Central memory CD8-positive, alpha-beta T cell (primary cell): ENCODE data around the gene NEDD8.

ENCODE experiments used
- ATAC-seq: fragments of 150-1000 bp; cut with Tn5 transposase; replicated peaks from 2 replicates; pipeline ENCODE4 v1.10.0; 2022; ENCODE audit warnings: mild to moderate bottlenecking, moderate FRiP score, moderate number of reproducible peaks; ENCODE audit not compliant: poor library complexity, severe bottlenecking; ENCODE audit errors: extremely low read depth
- DNase-seq, 2 donors: peaks; one replicate each; pipeline ENCODE4 v3.0.0; 2021; ENCODE audit warnings: low spot score in 2 of 2
- H3K27ac Mint-ChIP-seq: one replicate; pipeline ENCODE4 v1.8.0; 2022; ENCODE audit warnings: low read depth, mild to moderate bottlenecking, moderate library complexity, mixed read lengths
- H3K27me3 Mint-ChIP-seq: one replicate; pipeline ENCODE4 v1.8.0; 2022; ENCODE audit warnings: mixed read lengths
- H3K36me3 Mint-ChIP-seq: one replicate; pipeline ENCODE4 v1.8.0; 2022; ENCODE audit warnings: mild to moderate bottlenecking, moderate library complexity, mixed read lengths; ENCODE audit not compliant: insufficient read depth
- H3K4me1 Mint-ChIP-seq: one replicate; pipeline ENCODE4 v1.8.0; 2022; ENCODE audit warnings: mixed read lengths
- H3K4me3 Mint-ChIP-seq: one replicate; pipeline ENCODE4 v1.8.0; 2022; ENCODE audit warnings: mild to moderate bottlenecking, moderate library complexity, mixed read lengths
- H3K9me3 Mint-ChIP-seq: one replicate; pipeline ENCODE4 v1.8.0; 2022; ENCODE audit warnings: mixed read lengths

NEDD8 gene

DNA sequence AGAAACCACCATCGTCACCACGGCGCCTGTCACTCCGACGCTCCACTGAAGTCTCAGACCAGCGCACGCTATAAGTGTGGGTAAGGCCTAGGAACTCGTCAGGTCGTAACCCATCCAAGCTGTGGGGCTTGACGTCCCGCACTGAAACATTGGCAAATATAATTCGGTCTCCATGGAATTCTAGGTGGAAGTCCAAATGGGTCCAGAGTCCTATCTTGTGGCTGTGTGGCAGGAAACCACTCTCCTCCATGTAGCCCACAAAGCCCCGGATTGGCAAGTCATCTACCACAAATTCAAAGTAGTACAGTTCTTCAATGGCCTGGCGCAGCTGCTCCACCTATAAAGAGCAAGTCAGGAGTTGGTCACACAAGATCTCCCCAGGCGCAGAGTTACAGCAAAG lies 39.2 kb downstream of the NEDD8 start:
- Mint-ChIP-seq H3K27ac (peak overlapping the region; percentile 79), H3K27me3 (no peaks in the 10 kb centered on the region), H3K9me3 (no peaks in the 10 kb centered on the region), H3K36me3 (peaks cover 40% of the 10 kb centered on the region), H3K4me3 (no peak overlapping the region), H3K4me1 (peaks cover 55% of the 10 kb centered on the region)
- no peak for ATAC-seq
- no peak for DNase-seq

DNA sequence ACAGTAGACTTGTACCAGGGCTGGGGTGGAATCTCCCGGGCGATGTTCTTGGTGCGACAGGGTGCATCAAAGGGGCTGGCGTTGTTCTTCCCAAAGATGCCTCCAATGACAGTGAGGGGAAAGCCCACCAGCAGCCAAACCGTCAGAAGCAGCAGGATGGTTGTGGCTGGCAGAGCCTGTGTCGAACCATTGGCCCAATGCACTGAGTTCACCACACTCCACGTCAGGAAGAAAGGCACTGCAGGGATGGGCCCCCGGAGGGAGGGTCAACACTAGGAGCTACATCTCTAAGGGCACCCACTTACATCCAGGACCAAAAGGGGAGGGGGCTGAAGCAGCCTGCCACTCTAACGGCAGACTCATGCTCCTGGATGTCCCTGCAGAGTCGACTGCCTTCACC lies 41.8 kb downstream of the NEDD8 start:
- DNase-seq (no peak), ATAC-seq (no peak)
- Mint-ChIP-seq H3K9me3 (no peaks in the 10 kb centered on the region), H3K4me3 (no peak overlapping the region), H3K4me1 (peaks cover 54% of the 10 kb centered on the region), H3K27me3 (no peaks in the 10 kb centered on the region), H3K27ac (no peak overlapping the region), H3K36me3 (peaks cover 26% of the 10 kb centered on the region)

DNA sequence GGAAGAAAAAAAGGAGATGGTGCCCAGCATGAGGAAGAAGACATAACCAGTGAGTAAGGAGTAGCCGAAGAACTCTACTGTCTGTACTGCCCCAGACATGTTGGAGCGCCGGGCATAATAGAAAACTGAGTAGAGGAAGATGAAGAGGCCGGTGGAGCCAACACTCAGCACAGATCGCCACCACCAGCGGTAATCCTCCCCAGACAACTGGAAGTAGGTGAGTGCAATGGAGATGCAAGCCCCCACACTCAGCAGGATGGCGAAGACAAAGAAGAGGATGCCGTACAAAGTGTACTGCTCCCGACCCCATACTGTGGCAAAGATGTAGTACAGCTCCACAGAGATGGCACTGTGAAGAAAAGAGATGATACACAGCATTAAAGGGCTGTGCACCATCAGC lies 42.7 kb downstream of the NEDD8 start:
- Mint-ChIP-seq H3K27ac (peak overlapping the region; percentile 90), H3K36me3 (peaks cover 16% of the 10 kb centered on the region), H3K4me3 (no peak overlapping the region), H3K4me1 (peaks cover 45% of the 10 kb centered on the region), H3K9me3 (no peaks in the 10 kb centered on the region), H3K27me3 (no peaks in the 10 kb centered on the region)
- no peak for ATAC-seq
- DNase-seq: no peak

DNA sequence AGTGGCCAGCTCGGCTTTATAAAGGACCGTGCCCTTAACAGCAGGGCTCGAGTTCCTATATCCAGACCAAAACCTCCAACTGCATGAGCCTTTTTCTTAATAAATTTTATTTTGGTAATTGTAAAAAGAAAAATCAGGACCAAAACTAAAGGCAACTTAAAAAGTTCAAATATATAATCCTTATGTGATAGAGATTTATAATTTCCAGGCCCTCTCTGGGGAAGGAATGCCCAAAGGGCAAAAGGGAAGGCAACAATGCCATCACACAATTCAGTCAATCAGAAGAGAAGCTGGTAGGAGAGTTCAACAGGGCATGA lies 43.1 kb downstream of the NEDD8 start:
- Mint-ChIP-seq H3K27me3 (no peaks in the 10 kb centered on the region), H3K9me3 (no peaks in the 10 kb centered on the region), H3K4me3 (peak overlapping the region; percentile 78), H3K27ac (peak overlapping the region; percentile 90), H3K4me1 (peaks cover 41% of the 10 kb centered on the region), H3K36me3 (peaks cover 13% of the 10 kb centered on the region)
- DNase-seq (no peak), ATAC-seq (no peak)

DNA sequence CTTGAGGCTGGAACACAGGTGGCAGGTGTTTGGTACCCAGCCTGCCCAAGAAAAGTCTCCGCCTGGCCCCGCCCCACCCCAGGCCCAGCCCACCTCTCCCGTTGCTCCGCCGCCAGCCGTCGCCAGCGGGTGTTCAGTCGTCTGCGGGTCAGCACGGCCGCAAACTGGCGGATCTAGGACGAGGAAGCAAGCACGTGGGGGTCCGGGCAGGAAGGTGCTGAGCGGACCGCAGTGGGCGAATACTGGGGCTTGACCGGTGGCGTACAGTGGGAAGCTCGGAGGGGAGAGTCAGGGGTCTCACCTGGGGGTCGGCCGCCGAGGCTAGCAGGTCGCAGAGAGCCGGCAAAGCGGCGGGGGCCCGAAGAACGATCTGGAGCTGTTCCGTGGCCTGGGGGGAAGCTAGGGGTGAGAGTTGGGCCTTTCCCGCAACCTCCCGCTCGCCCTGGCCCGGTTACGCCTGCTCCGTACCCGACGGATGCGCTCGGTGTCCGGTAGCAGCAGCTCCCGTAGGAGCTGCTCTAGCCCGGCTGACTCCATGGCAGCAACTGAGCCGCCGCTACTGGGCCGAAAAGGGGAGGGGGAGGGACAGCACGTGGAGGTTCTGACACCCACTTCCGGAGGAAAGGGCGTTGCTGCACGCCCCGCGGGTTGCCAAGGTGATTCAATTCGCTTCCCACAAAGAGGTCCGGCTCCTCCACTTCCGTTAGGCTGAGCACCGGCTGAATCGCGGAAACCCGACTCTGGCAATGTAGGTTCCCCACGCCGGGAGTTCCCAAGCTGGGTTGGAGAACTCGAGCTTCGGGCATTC lies 43.7 kb downstream of the NEDD8 start, which contains the start of gene IPO4:
TSS of gene IPO4 (minus strand) at position 566 of the 808 bp plus-strand sequence. CDS start at position 537, 29 bp downstream.
- Mint-ChIP-seq H3K4me3 (peak within 1 kb of the TSS; percentile 78), H3K27ac (peak within 1 kb of the TSS; percentile 90), H3K27me3 (no peaks in the 10 kb centered on the region), H3K4me1 (peaks cover 38% of the 10 kb centered on the region), H3K9me3 (no peaks in the 10 kb centered on the region), H3K36me3 (peaks cover 13% of the 10 kb centered on the region)
- DNase-seq: peak; percentile 81 to 93
- peak; percentile 95 for ATAC-seq

DNA sequence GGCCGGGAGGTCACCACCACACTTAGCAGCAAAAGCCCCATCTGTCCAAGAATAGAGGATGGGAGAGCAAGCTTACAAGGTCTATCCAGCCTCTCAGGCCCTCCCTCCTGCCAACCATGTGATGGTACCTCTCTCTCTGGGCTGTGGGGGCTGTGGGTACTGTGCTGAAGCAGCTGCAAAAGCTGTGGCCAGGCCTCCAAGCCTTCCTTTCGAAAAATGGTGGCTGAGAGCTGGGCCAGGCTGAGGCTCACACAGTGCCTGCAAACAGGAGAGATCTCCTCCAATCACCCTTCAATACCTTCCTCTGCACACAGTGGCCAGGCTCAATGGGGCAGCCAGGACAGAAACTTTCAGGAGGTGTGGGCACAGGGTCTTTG lies 44.6 kb downstream of the NEDD8 start:
- no peak for ATAC-seq
- Mint-ChIP-seq H3K4me3 (peak overlapping the region; percentile 78), H3K4me1 (peaks cover 36% of the 10 kb centered on the region), H3K27ac (peak overlapping the region; percentile 90), H3K9me3 (no peaks in the 10 kb centered on the region), H3K27me3 (no peaks in the 10 kb centered on the region), H3K36me3 (peaks cover 16% of the 10 kb centered on the region)
- DNase-seq: no peak

DNA sequence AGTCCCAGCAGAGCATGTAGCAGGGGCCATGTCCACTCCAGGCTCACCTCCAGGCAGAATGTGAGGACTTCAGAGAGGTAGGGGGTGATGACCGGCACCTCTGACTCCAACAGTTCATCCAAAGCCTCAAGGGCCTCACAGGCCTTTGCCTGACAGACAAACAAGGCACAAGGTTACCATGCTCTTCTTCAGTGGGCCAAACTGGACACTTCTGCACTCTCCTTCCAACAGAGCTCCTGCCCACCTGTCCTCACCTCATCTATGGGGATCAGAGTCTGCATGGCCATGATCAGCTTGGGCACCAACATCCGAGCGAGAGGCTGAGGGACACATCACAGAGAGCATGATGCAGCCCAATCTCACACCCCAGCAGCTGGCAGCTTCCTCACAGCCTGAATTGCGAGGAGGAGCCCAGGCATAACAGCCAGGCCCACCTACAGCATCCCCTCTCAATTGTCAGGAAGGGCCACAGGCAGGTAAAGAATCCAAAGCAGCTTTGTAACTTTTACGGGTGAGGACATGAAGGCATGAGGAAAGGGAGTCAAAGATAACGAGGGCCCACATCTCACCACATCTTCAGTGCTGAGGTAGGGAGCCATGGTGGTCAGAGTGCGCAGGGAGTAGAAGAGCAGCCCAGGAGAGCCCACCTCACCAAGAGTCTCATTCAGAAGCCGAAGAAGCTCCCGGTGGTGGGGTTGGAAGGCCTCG lies 45.2 kb downstream of the NEDD8 start:
- Mint-ChIP-seq H3K4me3 (peak overlapping the region; percentile 78), H3K27ac (peak overlapping the region; percentile 90), H3K36me3 (peaks cover 14% of the 10 kb centered on the region), H3K4me1 (peaks cover 33% of the 10 kb centered on the region), H3K9me3 (no peaks in the 10 kb centered on the region), H3K27me3 (no peaks in the 10 kb centered on the region)
- DNase-seq (no peak), ATAC-seq (no peak)

DNA sequence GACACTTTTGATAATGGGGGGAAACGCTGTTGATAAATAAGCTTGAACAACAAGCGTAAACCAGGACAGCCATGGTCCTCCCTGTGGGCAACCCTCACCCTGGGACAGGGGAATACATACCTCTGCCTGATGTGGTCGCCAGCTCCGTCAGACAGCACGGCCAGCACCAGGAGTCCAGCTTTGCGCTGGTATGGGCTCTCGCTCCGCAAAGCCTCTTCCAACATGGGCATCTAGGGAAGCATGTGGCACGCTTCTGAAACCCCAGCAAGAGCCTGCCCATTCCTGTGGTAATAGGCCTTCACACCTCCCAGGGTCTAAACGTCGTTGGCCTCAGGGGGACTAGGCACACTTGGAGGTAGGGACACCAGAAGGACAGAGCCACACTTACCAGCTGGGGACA lies 46.4 kb downstream of the NEDD8 start:
- Mint-ChIP-seq H3K27me3 (no peaks in the 10 kb centered on the region), H3K4me3 (no peak overlapping the region), H3K4me1 (peaks cover 29% of the 10 kb centered on the region), H3K27ac (no peak overlapping the region), H3K9me3 (no peaks in the 10 kb centered on the region), H3K36me3 (peaks cover 14% of the 10 kb centered on the region)
- ATAC-seq: no peak
- DNase-seq: no peak

DNA sequence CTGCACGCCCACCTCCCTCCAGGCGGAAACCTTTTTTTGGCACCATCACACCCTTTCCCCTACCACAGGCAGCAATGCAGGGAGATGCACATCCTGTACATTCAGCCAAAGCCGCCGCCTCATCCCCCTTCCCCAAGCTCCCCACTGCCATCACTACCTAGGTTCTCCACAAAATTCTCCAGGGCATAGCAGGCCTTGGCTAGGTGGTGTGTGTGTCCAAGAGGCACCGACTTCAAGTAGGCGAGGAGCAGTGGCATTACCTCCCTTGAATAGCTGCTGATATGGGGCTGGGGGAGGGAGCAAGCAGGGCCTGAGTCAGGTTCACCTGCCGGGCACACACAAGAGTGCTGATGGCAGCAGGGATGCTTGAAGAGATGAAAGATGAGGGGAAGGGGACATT lies 47.1 kb downstream of the NEDD8 start:
- Mint-ChIP-seq H3K4me3 (no peak overlapping the region), H3K4me1 (peaks cover 29% of the 10 kb centered on the region), H3K9me3 (no peaks in the 10 kb centered on the region), H3K36me3 (peaks cover 17% of the 10 kb centered on the region), H3K27ac (peak overlapping the region; percentile 38), H3K27me3 (no peaks in the 10 kb centered on the region)
- DNase-seq (no peak), ATAC-seq (no peak)

DNA sequence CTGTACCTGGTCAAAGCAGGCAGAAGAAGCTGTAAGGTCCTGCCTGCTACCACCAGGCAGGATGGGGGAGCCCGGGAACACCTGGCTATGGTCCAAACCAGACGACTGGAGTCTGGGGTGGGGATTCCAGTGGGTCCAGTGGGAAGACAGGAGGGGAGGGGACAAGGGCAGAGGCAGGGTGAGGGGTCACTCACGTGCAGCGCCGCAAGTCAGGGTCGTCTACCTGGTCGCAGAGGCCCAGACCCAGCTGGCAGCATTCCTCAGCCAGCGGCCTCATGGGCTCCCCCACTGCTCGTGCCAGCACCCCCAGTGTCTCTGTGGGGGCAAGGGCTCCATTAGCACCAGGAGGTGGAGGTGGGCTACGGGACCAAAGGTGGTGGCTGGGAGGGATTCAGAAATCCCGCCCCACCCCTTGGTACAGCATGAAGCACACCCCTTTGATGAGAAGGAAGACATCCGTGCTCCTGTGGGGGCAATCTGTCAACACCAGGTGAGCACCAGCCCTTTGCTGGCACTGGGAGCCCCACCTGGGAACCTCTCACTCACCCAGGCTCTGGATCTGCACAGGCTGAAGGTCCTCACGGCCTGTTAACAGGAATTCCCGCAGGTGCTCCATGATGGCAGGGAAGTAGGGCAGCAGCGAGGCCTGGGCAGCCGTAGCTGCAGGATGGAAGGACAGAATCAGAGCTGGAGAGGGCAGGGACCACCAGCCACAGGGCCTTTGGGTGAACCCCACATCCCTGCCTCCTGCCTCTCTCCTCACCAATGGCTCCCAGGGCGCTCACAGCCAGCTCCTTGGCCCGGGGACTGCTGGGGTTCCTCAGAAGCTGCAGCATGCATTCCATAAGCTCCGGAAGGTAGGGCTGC lies 47.8 kb downstream of the NEDD8 start:
- DNase-seq: no peak
- no peaks in the 10 kb centered on the region for H3K27me3 Mint-ChIP-seq
- H3K4me3 Mint-ChIP-seq: no peak overlapping the region
- peak overlapping the region; percentile 38 for H3K27ac Mint-ChIP-seq
- ATAC-seq: no peak
- H3K9me3 Mint-ChIP-seq: no peaks in the 10 kb centered on the region
- peaks cover 20% of the 10 kb centered on the region for H3K36me3 Mint-ChIP-seq
- H3K4me1 Mint-ChIP-seq: peaks cover 27% of the 10 kb centered on the region

DNA sequence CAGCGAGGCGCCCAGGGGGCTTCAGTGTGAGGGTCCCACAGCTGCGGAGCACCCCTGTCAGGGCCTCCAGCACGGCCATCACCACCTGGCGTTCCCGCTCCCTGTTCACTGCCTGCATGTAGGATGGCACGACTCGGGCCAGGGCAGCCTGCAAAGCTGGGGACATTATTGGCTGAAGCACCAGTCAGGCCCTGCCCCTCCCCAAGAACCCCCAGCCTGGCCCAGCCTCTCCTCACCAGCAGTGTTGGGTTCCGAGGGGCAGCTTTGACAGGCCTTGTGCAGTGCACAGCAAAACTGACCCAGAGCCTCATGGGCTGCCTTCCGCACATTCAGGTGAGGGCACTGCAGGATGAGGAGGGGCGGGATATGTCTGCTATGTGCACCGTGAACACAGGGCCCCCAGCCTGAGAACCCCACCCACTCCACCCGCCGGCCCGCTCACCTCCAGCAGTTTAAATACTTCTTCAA lies 49.1 kb downstream of the NEDD8 start:
- no peak for ATAC-seq
- Mint-ChIP-seq H3K4me1 (peaks cover 16% of the 10 kb centered on the region), H3K27ac (peak overlapping the region; percentile 83), H3K9me3 (no peaks in the 10 kb centered on the region), H3K4me3 (no peak overlapping the region), H3K36me3 (peaks cover 18% of the 10 kb centered on the region), H3K27me3 (no peaks in the 10 kb centered on the region)
- DNase-seq: no peak

DNA sequence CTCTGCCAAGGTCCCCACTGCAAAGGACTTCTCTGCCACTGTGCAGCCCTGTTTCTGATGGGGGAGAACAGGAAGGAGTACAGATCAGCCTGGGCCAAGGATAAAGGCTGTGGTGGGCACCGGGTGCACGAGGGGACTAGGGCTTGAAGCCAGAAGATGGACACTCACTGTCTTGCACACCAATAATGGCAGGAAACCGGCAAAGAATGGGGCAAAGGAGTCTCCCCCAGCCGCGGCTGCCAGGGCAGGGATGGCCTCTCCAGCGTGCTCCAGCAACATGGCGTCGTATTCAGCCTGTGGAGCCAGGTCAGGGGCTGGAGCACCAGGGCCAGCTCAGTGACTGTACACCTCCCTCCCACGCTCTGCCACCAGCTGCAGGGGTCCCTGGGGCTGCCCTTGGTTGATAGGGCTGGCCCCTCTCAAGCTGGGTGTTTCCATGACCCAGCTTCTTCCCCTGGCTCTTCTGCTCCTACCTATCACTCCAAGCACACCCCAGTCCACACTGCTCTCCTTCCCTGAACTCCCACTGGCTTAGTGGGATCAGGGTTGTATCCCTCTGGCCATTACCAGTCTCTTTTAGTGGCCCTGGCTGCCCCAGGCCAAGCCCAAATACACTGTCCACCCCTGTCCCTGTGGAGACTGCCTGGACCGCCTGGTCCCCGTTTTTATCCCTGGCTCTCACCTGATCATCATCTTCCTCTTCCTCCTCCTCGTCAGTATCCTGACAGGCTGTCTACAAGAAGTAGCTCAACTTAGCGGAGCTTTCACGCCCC lies 49.9 kb downstream of the NEDD8 start:
- Mint-ChIP-seq H3K27me3 (no peaks in the 10 kb centered on the region), H3K4me3 (no peak overlapping the region), H3K27ac (peak overlapping the region; percentile 83), H3K9me3 (no peaks in the 10 kb centered on the region), H3K36me3 (peaks cover 24% of the 10 kb centered on the region), H3K4me1 (peaks cover 8% of the 10 kb centered on the region)
- no peak for DNase-seq
- ATAC-seq: no peak
